Spleen (tissue), 7 donors: ENCODE data around the gene FILIP1.

Source experiments
- POLR2A ChIP-seq, 3 donors: fragments of 450-650 bp; IDR thresholded peaks; one replicate each; pipeline ENCODE4 v1.5.1; 2017; ENCODE audit warnings: antibody characterized with exemption in 3 of 3, mild to moderate bottlenecking in 1 of 3
- TF ChIP-seq, protein P1 (sequence below), 11 experiments: fragments of 200-600 bp in 7 of 11; fragments of 450-650 bp in 4 of 11; sonication (generic) in 4 of 11; IDR thresholded peaks in 8 of 11; conservative IDR thresholded peaks in 3 of 11; 1 replicate in 7 of 11; 2 replicates in 4 of 11; pipeline versions ENCODE4 v1.4.0 to v1.8.0; 2016 to 2021; ENCODE audit warnings: antibody characterized with exemption in 11 of 11, inconsistent platforms in 4 of 11, mild to moderate bottlenecking in 1 of 11
- donor health status: DM: no; HTN: no; CAD: no; lungs with moderate emphysema.
- donor health status: DM: no; HTN: no; CAD: no.
- donor health status: DM: no; HTN: no; CAD: no.

DNA sequence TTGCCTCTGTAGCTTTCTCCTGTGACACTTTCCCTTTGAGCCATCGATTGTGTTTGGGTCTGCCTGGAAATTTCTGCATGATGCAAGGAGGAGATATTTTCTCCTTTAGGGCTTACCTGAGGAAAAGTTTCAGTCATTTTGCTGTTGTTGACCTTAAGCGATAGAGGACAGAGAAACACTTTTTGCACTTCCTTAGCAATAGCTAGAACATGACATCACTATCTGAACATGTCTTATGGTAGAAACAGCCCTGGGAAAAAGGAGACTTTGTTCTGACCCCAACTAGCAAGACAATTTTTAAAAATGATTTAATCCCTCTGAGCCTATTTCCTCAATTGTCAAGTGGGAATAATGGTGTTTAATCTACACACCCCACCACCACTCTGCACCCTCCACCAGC lies 9.7 kb upstream of the FILIP1 start:
- no peak for TF ChIP-seq POLR2A (IDR thresholded peaks at IDR 0.05)
- TF ChIP-seq, protein P1, sequence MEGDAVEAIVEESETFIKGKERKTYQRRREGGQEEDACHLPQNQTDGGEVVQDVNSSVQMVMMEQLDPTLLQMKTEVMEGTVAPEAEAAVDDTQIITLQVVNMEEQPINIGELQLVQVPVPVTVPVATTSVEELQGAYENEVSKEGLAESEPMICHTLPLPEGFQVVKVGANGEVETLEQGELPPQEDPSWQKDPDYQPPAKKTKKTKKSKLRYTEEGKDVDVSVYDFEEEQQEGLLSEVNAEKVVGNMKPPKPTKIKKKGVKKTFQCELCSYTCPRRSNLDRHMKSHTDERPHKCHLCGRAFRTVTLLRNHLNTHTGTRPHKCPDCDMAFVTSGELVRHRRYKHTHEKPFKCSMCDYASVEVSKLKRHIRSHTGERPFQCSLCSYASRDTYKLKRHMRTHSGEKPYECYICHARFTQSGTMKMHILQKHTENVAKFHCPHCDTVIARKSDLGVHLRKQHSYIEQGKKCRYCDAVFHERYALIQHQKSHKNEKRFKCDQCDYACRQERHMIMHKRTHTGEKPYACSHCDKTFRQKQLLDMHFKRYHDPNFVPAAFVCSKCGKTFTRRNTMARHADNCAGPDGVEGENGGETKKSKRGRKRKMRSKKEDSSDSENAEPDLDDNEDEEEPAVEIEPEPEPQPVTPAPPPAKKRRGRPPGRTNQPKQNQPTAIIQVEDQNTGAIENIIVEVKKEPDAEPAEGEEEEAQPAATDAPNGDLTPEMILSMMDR (IDR thresholded peaks at IDR 0.05 in 8 of 11, conservative IDR thresholded peaks at IDR 0.05 in 3 of 11): no peak
